A549 treated with AZD2906 at 1 μM for 4 hours (cell line): ENCODE results near the gene GBA3. TPM values are rescaled to one million over a fixed set of nuclear protein-coding genes. Genes with fewer than 3 reads are reported as not detected.

Experiments used
- total RNA-seq: library from RNA; stranded (reverse); fragments of 200-300 nt; extraction: Qiagen RNA extraction; gene quantifications from 5 replicates; pipeline ENCODE4 v1.2.3, GENCODE V29; 2022

GBA3 gene
- not detected in 5 replicates for total RNA-seq

DNA sequence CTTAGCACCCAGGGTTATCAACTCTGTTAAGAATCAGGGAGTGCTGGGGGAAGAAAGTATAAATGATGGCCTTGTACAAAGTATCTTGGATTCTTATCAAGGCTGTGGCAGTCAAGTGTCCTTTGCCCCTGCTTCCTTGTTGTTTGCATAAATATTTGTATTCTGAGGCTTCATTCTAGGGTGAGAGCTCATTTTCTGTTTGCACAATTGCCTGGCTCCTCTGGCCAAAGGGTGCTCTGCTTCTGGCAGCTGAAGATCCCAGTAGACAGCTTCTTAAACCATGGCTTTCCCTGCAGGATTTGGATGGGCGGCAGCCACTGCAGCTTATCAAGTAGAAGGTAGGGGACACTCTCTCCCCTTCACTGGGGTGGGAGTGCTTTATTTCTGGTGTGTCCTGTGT lies at the start of gene GBA3:
TSS of gene GBA3 (plus strand) at position 202 of the 400 bp plus-strand sequence.

Other genes starting within 250 kb of the GBA3 start
- gene ADGRA3, start 176.9 kb upstream of the GBA3 start, total RNA-seq = 14.4 to 18.6 TPM (median 15.5 TPM) in 5 replicates